Urinary bladder (tissue), 4 donors: Measurements from ENCODE around the gene SUN1. TPM values are rescaled to one million over a fixed set of nuclear protein-coding genes. Genes with fewer than 3 reads are reported as not detected.

ENCODE experiments used
- DNase-seq: peaks from one replicate; pipeline ENCODE4 v3.0.0-alpha.2; 2015; ENCODE audit errors: extremely low spot score
- H3K27ac ChIP-seq: one replicate; pipeline ENCODE4 v1.5.1; 2013; ENCODE audit warnings: low read depth, mild to moderate bottlenecking, moderate library complexity
- H3K36me3 ChIP-seq: one replicate; pipeline ENCODE4 v1.6.1; 2013; ENCODE audit warnings: mild to moderate bottlenecking, moderate library complexity; ENCODE audit not compliant: insufficient read depth
- H3K4me1 ChIP-seq: one replicate; pipeline ENCODE4 v1.6.1; 2013; ENCODE audit warnings: mild to moderate bottlenecking, moderate library complexity; ENCODE audit not compliant: insufficient read depth
- H3K4me3 ChIP-seq: one replicate; pipeline ENCODE4 v1.5.1; 2013; ENCODE audit warnings: low read depth, low read length
- WGBS: extraction: QIAGEN DNeasy Blood & Tissue Kit; methylation state at CpG from one replicate; pipeline ENCODE4 v1.1.7; 2013; 5-methylcytosine and 5-hydroxymethylcytosine counted together
- polyA plus RNA-seq: library from polyadenylated mRNA; stranded (reverse); fragments of 200-250 nt; gene quantifications from one replicate; pipeline ENCODE4 v1.2.3, GENCODE V29; 2013
- total RNA-seq: library from RNA; depleted of rRNA; stranded (reverse); fragments of >200 nt; gene quantifications from one replicate; pipeline ENCODE4 v1.2.3, GENCODE V29; 2014
- donor health status: healthy with polysubstance abuse.
- donor health status: healthy.

The SUN1 gene
- total and polyA plus RNA-seq, 2 donors, result 103 to 238 TPM

GRCh38 chr7:885261-885892 lies 53.1 kb downstream of the SUN1 start:
- no peak for DNase-seq
- no peak overlapping the region for H3K27ac ChIP-seq
- WGBS, result 87% methylated on average over 25 of the region's 25 CpGs
- H3K4me3 ChIP-seq, result no peak overlapping the region
- H3K4me1 ChIP-seq, result no peaks in the 10 kb centered on the region
- H3K36me3 ChIP-seq, result no peaks in the 10 kb centered on the region

- DNase-seq, result no peak
- 94% methylated on average over 30 of the region's 30 CpGs for WGBS
- H3K27ac ChIP-seq, result no peak overlapping the region
- no peak overlapping the region for H3K4me3 ChIP-seq
- H3K4me1 ChIP-seq, result no peaks in the 10 kb centered on the region
- H3K36me3 ChIP-seq, result no peaks in the 10 kb centered on the region
Measured at GRCh38 chr7:885893-886625, 53.8 kb downstream of the SUN1 start.

- Histone ChIP-seq H3K4me3 (no peak overlapping the region), H3K36me3 (peaks cover 5% of the 10 kb centered on the region), H3K27ac (no peak overlapping the region), H3K4me1 (no peaks in the 10 kb centered on the region)
- WGBS, result 91% methylated on average over 40 of the region's 40 CpGs
- DNase-seq, result no peak
Measured at GRCh38 chr7:886626-887487, 54.6 kb downstream of the SUN1 start.

GRCh38 chr7:887488-887820 lies 55.2 kb downstream of the SUN1 start:
- WGBS, result 87% methylated on average over 18 of the region's 18 CpGs
- peaks cover 5% of the 10 kb centered on the region for H3K36me3 ChIP-seq
- DNase-seq, result no peak
- no peak overlapping the region for H3K27ac ChIP-seq
- no peak overlapping the region for H3K4me3 ChIP-seq
- no peaks in the 10 kb centered on the region for H3K4me1 ChIP-seq

GRCh38 chr7:888081-889024 lies 56.1 kb downstream of the SUN1 start:
- Histone ChIP-seq H3K4me1 (no peaks in the 10 kb centered on the region), H3K36me3 (peaks cover 5% of the 10 kb centered on the region), H3K27ac (no peak overlapping the region), H3K4me3 (no peak overlapping the region)
- 90% methylated on average over 43 of the region's 43 CpGs for WGBS
- no peak for DNase-seq

GRCh38 chr7:889025-889390 lies 56.7 kb downstream of the SUN1 start:
- Histone ChIP-seq H3K27ac (no peak overlapping the region), H3K4me3 (no peak overlapping the region), H3K36me3 (peaks cover 5% of the 10 kb centered on the region), H3K4me1 (no peaks in the 10 kb centered on the region)
- DNase-seq, result no peak
- 93% methylated on average over 15 of the region's 15 CpGs for WGBS

GRCh38 chr7:889391-889790 lies 57.1 kb downstream of the SUN1 start:
- 96% methylated on average over 14 of the region's 18 CpGs for WGBS
- Histone ChIP-seq H3K27ac (no peak overlapping the region), H3K4me3 (no peak overlapping the region), H3K4me1 (no peaks in the 10 kb centered on the region), H3K36me3 (peaks cover 5% of the 10 kb centered on the region)
- no peak for DNase-seq

GRCh38 chr7:890868-891267 lies 58.6 kb downstream of the SUN1 start:
- no peak for DNase-seq

GRCh38 chr7:891291-891690 lies 59.0 kb downstream of the SUN1 start:
- 95% methylated on average over 29 of the region's 29 CpGs for WGBS
- no peak overlapping the region for H3K4me3 ChIP-seq
- H3K36me3 ChIP-seq, result peaks cover 5% of the 10 kb centered on the region
- H3K4me1 ChIP-seq, result no peaks in the 10 kb centered on the region
- no peak overlapping the region for H3K27ac ChIP-seq
- DNase-seq, result no peak

More at GRCh38 chr7:890868-891267, 58.6 kb downstream of the SUN1 start:
- Histone ChIP-seq H3K27ac (no peak overlapping the region), H3K36me3 (peaks cover 5% of the 10 kb centered on the region), H3K4me1 (no peaks in the 10 kb centered on the region), H3K4me3 (no peak overlapping the region)
- WGBS, result 91% methylated on average over 15 of the region's 15 CpGs

GRCh38 chr7:891805-892204 lies 59.5 kb downstream of the SUN1 start:
- Histone ChIP-seq H3K36me3 (peaks cover 5% of the 10 kb centered on the region), H3K4me3 (no peak overlapping the region), H3K4me1 (no peaks in the 10 kb centered on the region), H3K27ac (no peak overlapping the region)
- 94% methylated on average over 20 of the region's 20 CpGs for WGBS
- DNase-seq, result no peak

- Histone ChIP-seq H3K4me1 (no peaks in the 10 kb centered on the region), H3K27ac (no peak overlapping the region), H3K36me3 (peaks cover 5% of the 10 kb centered on the region), H3K4me3 (no peak overlapping the region)
- 96% methylated on average over 48 of the region's 48 CpGs for WGBS
- no peak for DNase-seq
Measured at GRCh38 chr7:892648-893593, 60.6 kb downstream of the SUN1 start.

GRCh38 chr7:893686-894085 lies 61.4 kb downstream of the SUN1 start:
- peaks cover 5% of the 10 kb centered on the region for H3K36me3 ChIP-seq
- WGBS, result 89% methylated on average over 19 of the region's 19 CpGs
- no peak for DNase-seq

More at GRCh38 chr7:893686-894085, 61.4 kb downstream of the SUN1 start:
- no peak overlapping the region for H3K4me3 ChIP-seq
- no peak overlapping the region for H3K27ac ChIP-seq
- H3K4me1 ChIP-seq, result no peaks in the 10 kb centered on the region
